Measurements from ENCODE around the gene CLPTM1L.

CLPTM1L gene

GRCh38 chr5:1295650-1296037, 49.3 kb downstream of the CLPTM1L start:
- H3K9ac ChIP-seq (ENCODE audit: low read depth, low read length, poor library complexity, severe bottlenecking), result no peak overlapping the region

GRCh38 chr5:1294835-1295649, 49.9 kb downstream of the CLPTM1L start, which contains the start of gene TERT:
TERT (minus strand) TSS chr5:1295068; CDS start chr5:1294989, 79 bp downstream.
- Histone ChIP-seq H3F3A (ENCODE audit: low read depth) (no peaks in the 10 kb centered on the region), H3K4me1 (ENCODE audit: insufficient read depth, low read length, poor library complexity, severe bottlenecking) (peaks cover 17% of the 10 kb centered on the region), H3K4me3 (ENCODE audit: low read length, poor library complexity, severe bottlenecking) (no peak within 1 kb of the TSS), H3K79me2 (ENCODE audit: insufficient read depth, low read length) (peaks cover 5% of the 10 kb centered on the region; the same call in 1 of the 2 replicates), H3K9ac (ENCODE audit: low read depth, low read length, poor library complexity, severe bottlenecking) (no peak within 1 kb of the TSS), H3K9me2 (replicated peaks; ENCODE audit: low read depth, low read length) (no peaks in the 10 kb centered on the region), H3K36me3 (ENCODE audit: insufficient read depth, low read length) (no peaks in the 10 kb centered on the region), H3K27me3 (ENCODE audit: insufficient read depth, low read length, poor library complexity, severe bottlenecking) (no peaks in the 10 kb centered on the region), H3K4me2 (ENCODE audit: low read depth, low read length, poor library complexity, severe bottlenecking) (no peak within 1 kb of the TSS), H2AFZ (ENCODE audit: low read length) (no peak within 1 kb of the TSS), H3K9me3 (ENCODE audit: insufficient read depth, low read depth, low read length) (no peaks in the 10 kb centered on the region), H4K20me1 (ENCODE audit: insufficient read depth, low read length, poor library complexity, severe bottlenecking) (no peaks in the 10 kb centered on the region)
- TF ChIP-seq EZH2phosphoT487 (IDR thresholded peaks at IDR 0.05; ENCODE audit: borderline replicate concordance) (no peak), CTCF (conservative IDR thresholded peaks at IDR 0.05; ENCODE audit: low read length) (no peak)

More at GRCh38 chr5:1295650-1296037, 49.3 kb downstream of the CLPTM1L start:
- Histone ChIP-seq H3K36me3 (ENCODE audit: insufficient read depth, low read length) (no peaks in the 10 kb centered on the region), H3F3A (ENCODE audit: low read depth) (no peaks in the 10 kb centered on the region), H3K9me2 (replicated peaks; ENCODE audit: low read depth, low read length) (no peaks in the 10 kb centered on the region), H3K27me3 (ENCODE audit: insufficient read depth, low read length, poor library complexity, severe bottlenecking) (no peaks in the 10 kb centered on the region), H3K4me3 (ENCODE audit: low read length, poor library complexity, severe bottlenecking) (no peak overlapping the region), H2AFZ (ENCODE audit: low read length) (no peak overlapping the region), H3K9me3 (ENCODE audit: insufficient read depth, low read depth, low read length) (no peaks in the 10 kb centered on the region), H3K4me1 (ENCODE audit: insufficient read depth, low read length, poor library complexity, severe bottlenecking) (peaks cover 19% of the 10 kb centered on the region), H3K79me2 (ENCODE audit: insufficient read depth, low read length) (peaks cover 5% of the 10 kb centered on the region; the same call in 1 of the 2 replicates), H4K20me1 (ENCODE audit: insufficient read depth, low read length, poor library complexity, severe bottlenecking) (no peaks in the 10 kb centered on the region), H3K4me2 (ENCODE audit: low read depth, low read length, poor library complexity, severe bottlenecking) (no peak overlapping the region)
- TF ChIP-seq EZH2phosphoT487 (IDR thresholded peaks at IDR 0.05; ENCODE audit: borderline replicate concordance), result no peak
- TF ChIP-seq CTCF (conservative IDR thresholded peaks at IDR 0.05; ENCODE audit: low read length), result no peak

- Histone ChIP-seq H3K4me1 (ENCODE audit: insufficient read depth, low read length, poor library complexity, severe bottlenecking) (peaks cover 10% of the 10 kb centered on the region), H3K9ac (ENCODE audit: low read depth, low read length, poor library complexity, severe bottlenecking) (no peak overlapping the region), H3K9me3 (ENCODE audit: insufficient read depth, low read depth, low read length) (no peaks in the 10 kb centered on the region), H4K20me1 (ENCODE audit: insufficient read depth, low read length, poor library complexity, severe bottlenecking) (no peaks in the 10 kb centered on the region), H2AFZ (ENCODE audit: low read length) (no peak overlapping the region), H3K4me3 (ENCODE audit: low read length, poor library complexity, severe bottlenecking) (no peak overlapping the region), H3K36me3 (ENCODE audit: insufficient read depth, low read length) (no peaks in the 10 kb centered on the region), H3F3A (ENCODE audit: low read depth) (no peaks in the 10 kb centered on the region), H3K27me3 (ENCODE audit: insufficient read depth, low read length, poor library complexity, severe bottlenecking) (no peaks in the 10 kb centered on the region), H3K4me2 (ENCODE audit: low read depth, low read length, poor library complexity, severe bottlenecking) (no peak overlapping the region), H3K79me2 (ENCODE audit: insufficient read depth, low read length) (peaks cover 5% of the 10 kb centered on the region; the same call in 1 of the 2 replicates), H3K9me2 (replicated peaks; ENCODE audit: low read depth, low read length) (no peaks in the 10 kb centered on the region)
- no peak for TF ChIP-seq CTCF (conservative IDR thresholded peaks at IDR 0.05; ENCODE audit: low read length)
- no peak for TF ChIP-seq EZH2phosphoT487 (IDR thresholded peaks at IDR 0.05; ENCODE audit: borderline replicate concordance)
These were observed 50.6 kb downstream of the CLPTM1L start for GRCh38 chr5:1294206-1294834.

All from Loucy (cell line).